Femur (tissue), 1 donor: ENCODE data around the gene SERTAD3.

Source experiments
- DNase-seq: peaks from one replicate; pipeline ENCODE4 v3.0.0-alpha.2; 2017

Gene SERTAD3

GRCh38 chr19:40407714-40408597 lies 36.2 kb downstream of the SERTAD3 start:
- DNase-seq = no peak

GRCh38 chr19:40403262-40403984 lies 40.7 kb downstream of the SERTAD3 start:
- DNase-seq = peak; percentile 96

- DNase-seq = no peak
These were observed 43.6 kb downstream of the SERTAD3 start for GRCh38 chr19:40400559-40400958.

GRCh38 chr19:40398417-40399131 lies 45.6 kb downstream of the SERTAD3 start:
- peak; percentile 67 for DNase-seq

GRCh38 chr19:40397568-40397906 lies 46.6 kb downstream of the SERTAD3 start:
- no peak for DNase-seq

GRCh38 chr19:40396886-40397567 lies 47.1 kb downstream of the SERTAD3 start:
- DNase-seq = no peak

GRCh38 chr19:40395956-40396355 lies 48.2 kb downstream of the SERTAD3 start:
- no peak for DNase-seq

GRCh38 chr19:40394816-40395210 lies 49.3 kb downstream of the SERTAD3 start:
- DNase-seq = no peak

GRCh38 chr19:40393894-40394815 lies 50.0 kb downstream of the SERTAD3 start:
- DNase-seq = no peak

- DNase-seq = no peak
These were observed 51.1 kb downstream of the SERTAD3 start for GRCh38 chr19:40392894-40393517.

GRCh38 chr19:40392123-40392522 lies 52.0 kb downstream of the SERTAD3 start:
- DNase-seq = no peak
